ENCODE data around the gene GCSAM.

GRCh38 chr3:112116748-112117186 is 16.3 kb downstream of the GCSAM start:
- no peak for TF ChIP-seq EZH2phosphoT487 (IDR thresholded peaks at IDR 0.05; ENCODE audit: borderline replicate concordance, low read length)
- TF ChIP-seq CTCF (conservative IDR thresholded peaks at IDR 0.05; ENCODE audit: low read depth, low read length), result no peak

Measured in PC-3 (cell line).